CD1c-positive myeloid dendritic cell (primary cell): ENCODE data around the gene SH2D3A.

Experiments
- DNase-seq: peaks from one replicate; pipeline ENCODE4 v3.0.0-alpha.2; 2016; ENCODE audit errors: extremely low spot score

SH2D3A gene

GRCh38 chr19:6708346-6708745, 58.9 kb downstream of the SH2D3A start:
- DNase-seq: no peak

DNA sequence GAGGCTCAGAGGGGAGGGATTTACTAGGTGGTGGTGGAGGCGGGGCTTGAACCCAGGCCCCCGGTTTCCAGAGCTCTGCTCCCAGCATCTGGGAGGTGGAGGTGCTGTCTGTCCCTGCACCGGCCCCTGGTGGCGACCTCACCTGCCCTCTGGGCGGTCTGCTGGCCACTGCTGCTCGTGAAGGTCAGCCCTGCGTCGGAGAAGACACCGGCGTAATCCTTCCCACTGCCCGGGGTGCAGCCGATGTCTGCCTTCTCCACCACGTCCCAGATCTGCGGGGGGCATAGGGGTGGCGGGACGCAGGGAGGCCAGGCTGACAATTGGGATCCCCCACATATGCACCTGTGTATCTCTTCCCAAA, 59.6 kb downstream of the SH2D3A start:
- DNase-seq: no peak

- DNase-seq: no peak
Measured at GRCh38 chr19:6707011-6707657, 60.1 kb downstream of the SH2D3A start.

DNA sequence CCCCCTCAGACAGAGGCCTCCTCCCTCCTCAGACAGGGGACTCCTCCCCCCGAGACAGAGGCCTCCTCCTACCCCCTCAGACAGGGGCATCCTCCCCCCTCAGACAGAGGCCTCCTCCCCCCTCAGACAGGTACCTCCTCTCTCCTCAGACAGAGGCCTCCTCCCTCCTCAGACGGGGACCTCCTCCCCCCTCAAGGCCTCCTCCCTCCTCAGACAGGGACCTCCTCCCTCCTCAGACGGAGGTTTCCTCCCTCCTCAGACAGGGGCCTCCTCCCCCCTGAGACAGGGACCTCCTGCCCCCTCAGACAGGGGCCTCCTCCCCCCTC, 60.6 kb downstream of the SH2D3A start:
- DNase-seq: no peak

DNA sequence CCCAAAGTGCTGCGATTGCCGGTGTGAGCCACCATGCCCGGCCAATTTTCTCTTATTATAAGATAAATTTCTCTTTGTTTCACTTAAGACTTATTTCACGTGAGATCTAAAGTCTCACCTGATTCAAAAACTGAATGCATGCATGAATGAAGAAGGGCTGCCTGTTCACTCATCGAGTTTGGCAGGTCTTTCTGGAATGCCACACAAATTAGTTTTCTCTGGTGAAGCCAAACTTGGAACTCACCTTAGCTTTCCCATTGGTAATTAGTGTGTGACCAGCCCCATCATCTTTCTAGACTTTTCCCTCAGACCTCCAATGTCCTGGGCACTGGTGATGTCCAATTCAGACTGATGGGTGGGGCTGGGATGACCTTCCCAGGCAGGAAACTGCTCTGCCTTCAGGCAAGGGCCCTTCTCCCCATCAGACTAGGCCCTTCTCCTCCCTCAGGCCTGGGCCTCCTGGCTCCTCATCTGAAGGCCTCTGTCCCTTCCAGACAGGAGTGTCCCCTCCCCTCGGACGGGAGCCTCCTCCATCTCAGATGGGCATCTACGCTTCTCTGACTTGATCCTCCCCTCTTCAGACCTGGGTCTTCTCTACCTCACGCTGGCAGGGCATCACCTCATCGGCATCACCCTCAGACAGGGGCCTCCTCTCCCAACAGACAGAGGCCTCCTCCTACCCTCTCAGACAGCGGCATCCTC, 61.2 kb downstream of the SH2D3A start:
- DNase-seq: no peak
